DMS 273 (cell line): ENCODE measurements around the gene NDUFA6.
"Not testable (repeated sequence)": the region's sequence is repeated elsewhere in the genome, so short reads cannot be mapped to it uniquely, and the experiment has no call there.

Experiments
- DNase-seq: peaks from one replicate; lab custom pipeline; 2025; ENCODE audit not compliant: unreplicated experiment; lab: John Stamatoyannopoulos, UW

NDUFA6 gene

GRCh38 chr22:42072606-42073330, 17.8 kb downstream of the NDUFA6 start:
- DNase-seq: no peak

- not testable (repeated sequence) for DNase-seq
Measured at GRCh38 chr22:42071508-42071907, 19.1 kb downstream of the NDUFA6 start.

GRCh38 chr22:42070517-42071422, 19.8 kb downstream of the NDUFA6 start, which contains the start of gene NAGA:
Gene NAGA (minus strand): TSS chr22:42070812. CDS start chr22:42070297, 515 bp downstream.
- peak; percentile 97 for DNase-seq

GRCh38 chr22:42069801-42070516, 20.6 kb downstream of the NDUFA6 start:
- no peak for DNase-seq

GRCh38 chr22:42068291-42068690, 22.3 kb downstream of the NDUFA6 start:
- DNase-seq: no peak

GRCh38 chr22:42067671-42068251, 22.8 kb downstream of the NDUFA6 start:
- DNase-seq: no peak

- no peak for DNase-seq
Measured at GRCh38 chr22:42066937-42067336, 23.6 kb downstream of the NDUFA6 start.

GRCh38 chr22:42066126-42066761, 24.3 kb downstream of the NDUFA6 start:
- DNase-seq: peak; percentile 23

DNA sequence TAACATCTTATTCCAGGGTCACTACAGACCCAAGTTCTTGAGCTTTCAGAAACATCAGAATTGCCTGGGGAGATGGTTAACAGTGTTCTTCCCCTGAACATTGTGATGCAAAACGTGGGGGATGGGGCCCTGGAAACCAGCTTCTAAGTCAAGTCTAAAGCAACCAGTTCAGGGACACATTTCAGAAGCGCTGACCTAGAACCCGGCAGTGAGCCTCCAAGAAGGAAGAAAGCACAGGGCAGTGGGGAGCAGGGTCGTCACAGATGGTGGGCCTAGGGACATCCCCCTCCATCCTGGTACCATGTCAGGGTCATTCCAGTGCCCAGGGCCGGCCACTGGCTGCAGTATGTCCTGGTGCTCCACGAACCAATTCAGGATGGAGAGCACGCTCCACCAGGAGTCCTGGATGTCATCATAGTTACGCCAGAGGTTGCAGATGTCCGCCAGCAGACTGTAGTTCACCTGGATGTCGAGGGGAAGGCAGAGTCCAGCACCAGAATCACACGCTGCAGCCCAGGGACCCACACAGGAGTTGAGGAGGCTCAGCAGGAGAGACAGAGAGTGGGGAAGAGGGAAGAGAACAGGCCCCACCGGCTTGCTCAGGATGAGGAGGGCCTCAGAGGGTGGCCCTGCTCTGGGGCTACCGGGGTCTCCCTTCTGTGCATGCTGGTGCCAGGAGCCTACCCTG, 25.0 kb downstream of the NDUFA6 start:
- no peak for DNase-seq

GRCh38 chr22:42064629-42065028, 25.9 kb downstream of the NDUFA6 start:
- DNase-seq: no peak

- DNase-seq: no peak
Measured at GRCh38 chr22:42062506-42063170, 27.9 kb downstream of the NDUFA6 start.

GRCh38 chr22:42061041-42061440, 29.5 kb downstream of the NDUFA6 start:
- no peak for DNase-seq

DNA sequence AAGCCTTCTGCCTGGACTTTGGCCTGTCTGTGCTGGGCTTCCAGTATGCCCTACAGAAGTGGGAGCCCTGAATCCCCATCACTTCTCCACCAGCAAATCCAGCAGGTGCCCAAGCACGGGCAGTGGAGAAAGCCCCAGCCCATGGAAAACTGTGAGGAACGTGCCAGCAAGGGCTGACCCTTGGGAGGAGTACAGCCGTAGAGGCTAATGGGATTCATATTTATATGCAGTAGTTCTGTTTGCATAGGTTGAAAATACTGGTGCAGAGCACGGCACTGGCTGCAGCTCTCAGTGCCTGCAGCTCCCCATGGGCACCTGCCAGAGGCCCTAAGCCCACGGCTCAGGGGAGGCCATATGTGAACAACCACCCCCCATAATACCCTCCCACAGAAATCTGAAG, 30.1 kb downstream of the NDUFA6 start:
- DNase-seq: no peak

- DNase-seq: no peak
Measured at GRCh38 chr22:42056757-42057511, 33.6 kb downstream of the NDUFA6 start.

GRCh38 chr22:42052765-42053164, 37.8 kb downstream of the NDUFA6 start:
- no peak for DNase-seq

DNA sequence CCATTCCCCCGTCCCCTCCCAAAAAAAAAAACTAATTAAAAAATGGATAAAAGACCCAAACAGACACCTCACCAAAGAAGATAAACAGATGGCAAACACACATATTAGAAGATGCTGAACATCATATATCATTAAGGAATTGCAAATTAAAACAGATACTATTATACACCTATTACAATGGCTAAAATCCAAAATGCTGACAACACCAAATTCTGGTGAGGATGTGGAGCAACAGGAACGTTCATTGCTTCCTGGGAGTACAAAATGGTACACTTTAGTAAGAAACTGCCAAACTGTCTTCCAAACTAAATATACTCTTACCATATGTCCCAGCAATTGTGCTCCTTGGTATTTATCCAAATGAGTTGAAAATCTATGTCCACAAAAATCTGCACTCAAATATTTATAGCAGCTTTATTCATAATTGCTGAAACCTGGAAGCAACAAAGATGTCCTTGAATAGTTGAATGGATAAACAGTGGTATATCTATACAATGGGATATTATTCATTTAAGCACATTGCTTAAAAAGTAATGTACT, 39.9 kb downstream of the NDUFA6 start:
- DNase-seq: no peak

DNA sequence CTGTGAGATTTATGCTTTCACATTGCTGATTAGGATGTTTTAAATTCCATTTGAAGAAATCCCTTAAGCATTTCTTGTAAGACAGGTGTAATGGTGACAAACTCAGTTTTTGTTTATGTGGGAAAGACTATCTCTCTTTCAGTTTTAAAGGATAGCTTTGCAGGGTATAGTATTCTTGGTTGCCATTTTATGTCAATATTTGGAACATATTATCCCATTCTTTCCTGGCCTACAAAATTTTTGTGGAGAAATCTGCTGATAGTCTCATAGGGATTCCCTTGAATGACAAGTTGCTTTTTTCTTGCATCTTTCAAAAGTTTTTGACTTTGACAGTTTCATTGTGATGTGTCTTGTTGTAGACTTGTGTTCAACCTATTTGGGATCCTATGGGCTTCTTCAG, 48.8 kb downstream of the NDUFA6 start:
- DNase-seq: no peak

- no peak for DNase-seq
Measured at GRCh38 chr22:42039271-42039670, 51.3 kb downstream of the NDUFA6 start.
